Activated B cell treated with CpG ODN at 0.5 μM for 24 hours (primary cell): ENCODE data around the gene ROBO3. TPM values are rescaled to one million over a fixed set of nuclear protein-coding genes. Genes with fewer than 3 reads are reported as not detected.

ENCODE experiments used
- ATAC-seq: fragments of 200-7000 bp; cut with Tn5 transposase; one replicate; pipeline ENCODE4 v1.10.0; 2021; ENCODE audit warnings: low read depth, mild to moderate bottlenecking, moderate library complexity
- CTCF ChIA-PET: fragments of 350-600 bp; sonication (Branson Sonifier 250); formaldehyde crosslinking; loops from one replicate; lab custom pipeline; 2021; ENCODE audit warnings: antibody characterized with exemption; lab: Charles Lee
- POLR2A ChIA-PET: fragments of 350-600 bp; sonication (Branson Sonifier 250); formaldehyde crosslinking; loops from one replicate; lab custom pipeline; 2021; ENCODE audit warnings: antibody characterized with exemption; lab: Charles Lee
- DNase-seq: peaks from one replicate; pipeline ENCODE4 v3.0.0; 2022
- H3K27ac Mint-ChIP-seq: one replicate; pipeline ENCODE4 v1.8.0; 2020; ENCODE audit warnings: mixed read lengths
- H3K27me3 Mint-ChIP-seq: one replicate; pipeline ENCODE4 v1.8.0; 2021; ENCODE audit warnings: mixed read lengths
- H3K36me3 Mint-ChIP-seq: one replicate; pipeline ENCODE4 v1.8.0; 2021; ENCODE audit warnings: low read depth, mixed read lengths
- H3K4me1 Mint-ChIP-seq: one replicate; pipeline ENCODE4 v1.8.0; 2021; ENCODE audit warnings: mixed read lengths
- H3K4me3 Mint-ChIP-seq: one replicate; pipeline ENCODE4 v1.8.0; 2020; ENCODE audit warnings: mild to moderate bottlenecking, mixed read lengths
- H3K9me3 Mint-ChIP-seq: one replicate; pipeline ENCODE4 v1.8.0; 2020; ENCODE audit warnings: mixed read lengths
- CTCF ChIP-seq: fragments of 200-600 bp; IDR thresholded peaks from one replicate; pipeline ENCODE4 v1.8.0; 2022; ENCODE audit warnings: antibody characterized with exemption, mild to moderate bottlenecking
- intact Hi-C: fragments of 100-400 bp; cut with micrococcal nuclease; formaldehyde crosslinking; loops from one replicate; pipeline ENCODE4 v1.15.1; 2024
- total RNA-seq: library from RNA; stranded (reverse); gene quantifications from 2 replicates; pipeline ENCODE4 v1.2.3, GENCODE V29; 2022

The ROBO3 gene
- total RNA-seq, 1 donor from 2014 or later = 1.5 TPM

DNA sequence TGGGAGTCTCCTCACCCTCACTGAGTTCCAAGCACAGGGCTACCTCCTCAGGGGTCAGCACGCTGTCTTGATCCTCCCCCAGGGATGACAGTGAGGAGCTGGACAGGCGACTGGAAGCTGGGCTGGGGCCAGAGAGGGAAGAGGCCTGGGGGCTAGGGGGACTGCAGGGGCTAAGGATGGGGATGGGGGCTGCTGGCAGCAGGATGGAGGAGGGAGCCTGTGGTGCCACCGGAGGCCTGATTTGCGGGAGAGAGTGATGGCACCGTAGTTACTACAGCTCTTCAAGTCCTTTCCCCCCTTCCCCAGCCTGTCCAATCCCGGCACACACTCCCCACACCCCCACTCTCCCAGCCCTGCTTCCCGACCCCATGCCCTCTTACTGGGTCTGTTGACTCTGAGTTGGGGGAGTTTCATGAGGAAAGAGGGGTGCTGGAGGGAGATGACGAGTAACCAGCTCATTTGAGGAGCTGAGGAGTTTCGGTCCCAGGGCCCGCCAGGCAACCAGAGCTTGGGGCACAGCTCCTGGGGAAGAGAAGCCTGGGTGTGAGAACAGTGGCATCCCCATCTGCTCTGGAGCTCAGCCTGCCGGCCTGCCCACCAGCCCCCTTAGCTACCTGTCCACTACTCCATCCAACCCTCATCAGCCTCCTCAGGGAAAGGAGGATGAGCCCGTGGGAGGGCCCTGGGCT is 21.9 kb downstream of the ROBO3 start:
- Mint-ChIP-seq H3K36me3 (no peaks in the 10 kb centered on the region), H3K27ac (no peak overlapping the region), H3K9me3 (no peaks in the 10 kb centered on the region), H3K27me3 (peaks cover 17% of the 10 kb centered on the region), H3K4me1 (no peaks in the 10 kb centered on the region), H3K4me3 (no peak overlapping the region)
- no peak for TF ChIP-seq CTCF
- ChIA-PET CTCF (no interaction called here), POLR2A (no interaction called here)
- intact Hi-C loops = no loop called here
- ATAC-seq (no peak), DNase-seq (no peak)

DNA sequence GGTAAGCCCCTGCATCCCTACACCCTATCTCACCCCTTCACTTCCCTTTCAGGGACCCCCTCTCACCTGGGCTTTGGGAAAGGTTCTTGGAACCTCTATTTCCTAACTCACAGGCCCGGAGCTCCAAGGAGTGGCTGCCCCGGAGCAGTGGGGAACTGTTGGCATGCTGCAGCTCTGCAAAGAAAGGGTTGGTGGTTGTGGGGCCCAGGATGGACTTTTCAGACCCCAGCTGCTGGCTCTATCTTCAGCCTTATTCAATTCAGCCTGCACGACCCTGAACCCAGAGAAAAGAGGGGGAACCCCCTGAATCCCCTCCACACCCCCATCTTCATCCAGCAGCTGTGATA is 22.4 kb downstream of the ROBO3 start:
- H3K27me3 Mint-ChIP-seq = peaks cover 14% of the 10 kb centered on the region
- intact Hi-C loops = no loop called here
- CTCF ChIA-PET = no interaction called here

GRCh38 chr11:124889191-124890091 is 24.2 kb downstream of the ROBO3 start:
- ChIA-PET POLR2A (no interaction called here), CTCF (no interaction called here)
- Mint-ChIP-seq H3K4me1 (no peaks in the 10 kb centered on the region), H3K27ac (no peak overlapping the region), H3K27me3 (peaks cover 16% of the 10 kb centered on the region), H3K9me3 (no peaks in the 10 kb centered on the region), H3K36me3 (no peaks in the 10 kb centered on the region), H3K4me3 (no peak overlapping the region)
- DNase-seq = no peak
- no peak for TF ChIP-seq CTCF
- no peak for ATAC-seq
- intact Hi-C loops = no loop called here

More for the DNA sequence above, 22.4 kb downstream of the ROBO3 start:
- no peak overlapping the region for H3K4me3 Mint-ChIP-seq
- no peaks in the 10 kb centered on the region for H3K36me3 Mint-ChIP-seq
- H3K27ac Mint-ChIP-seq = no peak overlapping the region
- H3K4me1 Mint-ChIP-seq = no peaks in the 10 kb centered on the region
- DNase-seq (no peak), ATAC-seq (no peak)
- no peak for TF ChIP-seq CTCF
- POLR2A ChIA-PET = no interaction called here
- H3K9me3 Mint-ChIP-seq = no peaks in the 10 kb centered on the region

GRCh38 chr11:124890151-124890550 is 24.9 kb downstream of the ROBO3 start:
- ATAC-seq (no peak), DNase-seq (no peak)
- Mint-ChIP-seq H3K27me3 (peaks cover 14% of the 10 kb centered on the region), H3K9me3 (no peaks in the 10 kb centered on the region), H3K4me3 (no peak overlapping the region), H3K36me3 (no peaks in the 10 kb centered on the region), H3K4me1 (no peaks in the 10 kb centered on the region), H3K27ac (no peak overlapping the region)
- intact Hi-C loops = no loop called here
- CTCF ChIA-PET = no interaction called here
- POLR2A ChIA-PET = no interaction called here
- TF ChIP-seq CTCF = no peak

DNA sequence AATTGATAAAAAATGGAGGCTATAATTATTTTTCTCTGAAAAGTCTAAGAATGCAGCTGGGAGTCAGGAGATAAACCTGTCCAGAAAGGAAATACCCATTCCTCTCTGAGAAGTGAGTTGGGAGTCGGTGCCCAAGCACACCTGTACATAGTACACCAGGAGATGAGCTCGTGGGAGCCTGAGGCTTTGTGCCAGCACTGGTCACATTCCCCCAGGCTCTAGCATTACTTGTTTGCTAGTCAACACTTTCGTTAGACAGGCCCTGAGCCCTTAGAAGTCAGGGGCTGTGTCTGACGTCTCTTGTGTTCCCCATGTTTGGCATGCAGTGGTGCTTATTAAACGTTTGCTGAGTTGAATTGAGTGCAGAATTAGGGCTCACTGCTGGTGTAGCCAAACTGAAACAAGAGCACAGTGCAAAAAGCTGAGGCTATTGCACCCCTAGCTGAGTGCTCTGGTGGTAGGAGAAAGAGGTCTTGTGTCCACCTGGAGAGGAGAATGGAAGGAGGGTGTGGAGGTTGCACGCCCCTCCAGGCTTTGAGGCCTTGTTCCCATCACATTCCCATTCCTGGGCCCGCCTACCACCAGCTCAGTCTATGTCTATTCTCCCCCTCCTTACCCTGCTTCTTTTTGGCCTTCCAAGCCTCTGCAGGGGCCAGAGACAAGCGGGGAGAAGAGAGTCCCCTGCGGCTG is 25.6 kb downstream of the ROBO3 start:
- H3K4me1 Mint-ChIP-seq = no peaks in the 10 kb centered on the region
- H3K36me3 Mint-ChIP-seq = no peaks in the 10 kb centered on the region
- intact Hi-C loops = no loop called here
- ATAC-seq (no peak), DNase-seq (no peak)
- H3K27ac Mint-ChIP-seq = no peak overlapping the region
- H3K27me3 Mint-ChIP-seq = peaks cover 7% of the 10 kb centered on the region
- no peak overlapping the region for H3K4me3 Mint-ChIP-seq
- no peaks in the 10 kb centered on the region for H3K9me3 Mint-ChIP-seq
- no peak for TF ChIP-seq CTCF
- POLR2A ChIA-PET = no interaction called here
- CTCF ChIA-PET = no interaction called here
